HG03139 (cell line): Measurements from ENCODE around the gene TRHDE.

ENCODE experiments used
- ATAC-seq: cut with Tn5 transposase; IDR thresholded peaks from one replicate; pipeline ENCODE4 v1.9.1; 2021; ENCODE audit not compliant: unreplicated experiment

The TRHDE gene

GRCh38 chr12:72272731-72273498 is 745 bp downstream of the TRHDE start:
- ATAC-seq = no peak

- no peak for ATAC-seq
Measured at GRCh38 chr12:72273499-72273837, 1.3 kb downstream of the TRHDE start.

- no peak for ATAC-seq
Measured at GRCh38 chr12:72273851-72274351, 1.7 kb downstream of the TRHDE start.

- no peak for ATAC-seq
Measured at GRCh38 chr12:72274931-72275330, 2.8 kb downstream of the TRHDE start.

GRCh38 chr12:72275526-72275925 is 3.4 kb downstream of the TRHDE start:
- no peak for ATAC-seq

GRCh38 chr12:72276181-72276805 is 4.1 kb downstream of the TRHDE start:
- no peak for ATAC-seq

- ATAC-seq = no peak
Measured at GRCh38 chr12:72277415-72277814, 5.2 kb downstream of the TRHDE start.

- no peak for ATAC-seq
Measured at GRCh38 chr12:72278894-72279293, 6.7 kb downstream of the TRHDE start.

- ATAC-seq = no peak
Measured at GRCh38 chr12:72281126-72281525, 9.0 kb downstream of the TRHDE start.

GRCh38 chr12:72282721-72283120 is 10.6 kb downstream of the TRHDE start:
- ATAC-seq = no peak

GRCh38 chr12:72285861-72286260 is 13.7 kb downstream of the TRHDE start:
- no peak for ATAC-seq

- no peak for ATAC-seq
Measured at GRCh38 chr12:72286526-72286925, 14.4 kb downstream of the TRHDE start.

GRCh38 chr12:72288436-72288835 is 16.3 kb downstream of the TRHDE start:
- ATAC-seq = no peak

GRCh38 chr12:72288911-72289310 is 16.7 kb downstream of the TRHDE start:
- ATAC-seq = no peak

GRCh38 chr12:72289633-72290032 is 17.5 kb downstream of the TRHDE start:
- ATAC-seq = no peak

- no peak for ATAC-seq
Measured at GRCh38 chr12:72291175-72291574, 19.0 kb downstream of the TRHDE start.

GRCh38 chr12:72293701-72294100 is 21.5 kb downstream of the TRHDE start:
- no peak for ATAC-seq

- no peak for ATAC-seq
Measured at GRCh38 chr12:72295101-72295500, 22.9 kb downstream of the TRHDE start.

GRCh38 chr12:72295744-72296143 is 23.6 kb downstream of the TRHDE start:
- ATAC-seq = no peak

- no peak for ATAC-seq
Measured at GRCh38 chr12:72296389-72296788, 24.2 kb downstream of the TRHDE start.

GRCh38 chr12:72297666-72298065 is 25.5 kb downstream of the TRHDE start:
- ATAC-seq = no peak

- no peak for ATAC-seq
Measured at GRCh38 chr12:72300728-72301127, 28.6 kb downstream of the TRHDE start.

- ATAC-seq = no peak
Measured at GRCh38 chr12:72304751-72305150, 32.6 kb downstream of the TRHDE start.
